ENCODE results near the gene INO80C. TPM values are rescaled to one million over a fixed set of nuclear protein-coding genes. Genes with fewer than 3 reads are reported as not detected.
A peak's percentile ranks its signal among the peaks of the same experiment; 100 is the strongest.
"Not testable (repeated sequence)": the region's sequence is repeated elsewhere in the genome, so short reads cannot be mapped to it uniquely, and the experiment has no call there.

The INO80C gene
- total and polyA plus RNA-seq, 2 of the 4 experiments (the other 2 are of a cell fraction) = 5.6 to 17.1 TPM

DNA sequence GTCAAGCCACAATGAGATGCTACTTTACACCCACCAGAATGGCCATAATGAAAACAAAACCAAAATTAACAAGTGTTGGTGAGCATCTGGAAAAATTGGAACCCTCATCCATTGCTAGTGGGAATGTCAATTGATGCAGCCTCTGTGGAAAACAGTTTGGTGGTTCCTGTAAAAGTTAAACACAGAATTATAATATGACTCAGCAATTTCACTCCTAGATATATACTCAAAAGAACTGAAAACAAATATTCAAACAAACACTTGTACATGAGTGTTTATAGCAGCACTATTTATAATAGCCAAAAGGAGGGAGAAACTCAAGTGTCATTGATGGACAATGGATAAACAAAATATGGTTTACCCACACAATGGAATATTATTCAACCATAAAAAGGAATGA, 43.0 kb downstream of the INO80C start:
- Histone ChIP-seq H3K9me1 (ENCODE audit: insufficient read depth, low read length) (peaks cover 8% of the 10 kb centered on the region; the same call in 1 of the 2 replicates), H3K4ac (ENCODE audit: low read depth, low read length) (no peak overlapping the region), H3K14ac (replicated peaks; ENCODE audit: low read depth, low read length) (no peak overlapping the region), H2BK120ac (ENCODE audit: low read depth, low read length) (no peak overlapping the region), H3K23ac (ENCODE audit: low read depth, low read length) (no peak overlapping the region), H3K4me1 (ENCODE audit: control insufficient read depth, insufficient read depth, low read length) (peaks cover 13% of the 10 kb centered on the region), H2BK5ac (ENCODE audit: low read depth, low read length, poor library complexity, severe bottlenecking) (no peak overlapping the region), H3K79me1 (ENCODE audit: low read depth in 1 of 2, low read length in 2 of 2) (no peaks in the 10 kb centered on the region), H2AFZ (replicated peaks; ENCODE audit: low read length, poor library complexity) (no peak overlapping the region), H3K27ac (ENCODE audit: insufficient read depth, low read length) (no peak overlapping the region), H3K27me3 (ENCODE audit: control insufficient read depth, insufficient read depth, low read length) (no peaks in the 10 kb centered on the region), H3K36me3 (ENCODE audit: control insufficient read depth, insufficient read depth, low read length) (no peaks in the 10 kb centered on the region), H4K20me1 (ENCODE audit: insufficient read depth, low read length) (no peaks in the 10 kb centered on the region), H4K8ac (ENCODE audit: low read depth in 2 of 2, low read length in 2 of 2) (no peak overlapping the region), H3K9ac (ENCODE audit: low read depth, low read length) (no peak overlapping the region), H4K91ac (ENCODE audit: insufficient read depth, low read depth, low read length) (no peak overlapping the region), H3K56ac (ENCODE audit: extremely low read depth, insufficient read depth, low read length) (no peak overlapping the region), H3K4me3 (ENCODE audit: insufficient read depth, low read depth, low read length) (no peak overlapping the region), H2AK5ac (ENCODE audit: low read depth, low read length) (no peak overlapping the region), H2BK20ac (ENCODE audit: low read depth, low read length) (no peak overlapping the region), H4K5ac (ENCODE audit: low read depth, low read length) (no peak overlapping the region), H3K4me2 (ENCODE audit: low read depth, low read length) (no peak overlapping the region), H3K18ac (ENCODE audit: low read depth, low read length) (no peak overlapping the region), H2BK15ac (ENCODE audit: low read depth, low read length) (no peak overlapping the region), H2AK9ac (replicated peaks; ENCODE audit: low read depth, low read length, poor library complexity) (no peak overlapping the region), H3K9me3 (ENCODE audit: control insufficient read depth, insufficient read depth, low read length) (no peaks in the 10 kb centered on the region)
- POLR2A ChIA-PET (ENCODE audit: unreplicated experiment) = no interaction called here
- dilution Hi-C loops (cut with HindIII; ENCODE audit: low sequenced_read_pairs, unreplicated experiment) = no loop called here
- no TSS peak for BruUV-seq (replicated peaks)
- intact Hi-C loops (cut with micrococcal nuclease) = no loop called here
- in situ Hi-C loops (cut with MboI; ENCODE audit: low sequenced_read_pairs) = no loop called here
- TF ChIP-seq NFE2L2 (IDR thresholded peaks at IDR 0.05; ENCODE audit: low read depth, low read length) (peak; percentile 92), FOS (IDR thresholded peaks at IDR 0.05; ENCODE audit: low read depth, low read length) (no peak), MAFK (IDR thresholded peaks at IDR 0.05; ENCODE audit: low read depth, low read length) (peak; percentile 84)
- CTCF ChIA-PET = interaction anchor here (0.6 kb wide), 1 partner anchor 113 kb away, joined by 7 read pairs; no protein-coding TSS in a partner anchor
- ATAC-seq (ENCODE audit: low read depth) (no peak), DNase-seq (no peak)

DNA sequence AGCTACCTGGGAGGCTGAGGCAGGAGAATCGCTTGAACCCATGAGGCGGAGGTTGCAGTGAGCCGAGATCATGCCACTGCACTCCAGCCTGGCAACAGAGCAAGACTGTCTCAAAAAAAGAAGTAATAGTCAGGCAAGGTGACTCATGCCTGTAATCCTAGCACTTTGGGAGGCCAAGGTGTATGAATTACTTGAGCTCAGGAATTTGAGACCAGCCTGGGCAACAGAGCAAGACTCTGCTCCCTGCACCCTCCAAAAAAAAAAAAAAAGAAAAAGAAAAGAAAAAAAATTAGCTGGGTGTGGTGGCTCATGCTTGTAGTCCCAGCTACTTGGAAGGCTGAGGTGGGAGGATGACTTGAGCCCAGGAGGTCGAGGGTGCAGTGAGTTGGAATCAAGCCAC, 44.7 kb downstream of the INO80C start:
- ATAC-seq (ENCODE audit: low read depth); H3K4me1 ChIP-seq (ENCODE audit: control insufficient read depth, insufficient read depth, low read length); H3K4ac ChIP-seq (ENCODE audit: low read depth, low read length); H2BK120ac ChIP-seq (ENCODE audit: low read depth, low read length); H3K9ac ChIP-seq (ENCODE audit: low read depth, low read length); H2BK5ac ChIP-seq (ENCODE audit: low read depth, low read length, poor library complexity, severe bottlenecking); H2BK20ac ChIP-seq (ENCODE audit: low read depth, low read length); POLR2A ChIA-PET (ENCODE audit: unreplicated experiment); H3K56ac ChIP-seq (ENCODE audit: extremely low read depth, insufficient read depth, low read length); intact Hi-C loops (cut with micrococcal nuclease); H2AK9ac ChIP-seq (replicated peaks; ENCODE audit: low read depth, low read length, poor library complexity); H4K5ac ChIP-seq (ENCODE audit: low read depth, low read length); H3K23ac ChIP-seq (ENCODE audit: low read depth, low read length); in situ Hi-C loops (cut with MboI; ENCODE audit: low sequenced_read_pairs); H4K8ac ChIP-seq (ENCODE audit: low read depth in 2 of 2, low read length in 2 of 2); H3K36me3 ChIP-seq (ENCODE audit: control insufficient read depth, insufficient read depth, low read length); H2AK5ac ChIP-seq (ENCODE audit: low read depth, low read length); H3K9me1 ChIP-seq (ENCODE audit: insufficient read depth, low read length); H4K20me1 ChIP-seq (ENCODE audit: insufficient read depth, low read length); CTCF ChIA-PET; H3K4me3 ChIP-seq (ENCODE audit: insufficient read depth, low read depth, low read length); H3K27ac ChIP-seq (ENCODE audit: insufficient read depth, low read length); H2BK15ac ChIP-seq (ENCODE audit: low read depth, low read length); H3K18ac ChIP-seq (ENCODE audit: low read depth, low read length); H4K91ac ChIP-seq (ENCODE audit: insufficient read depth, low read depth, low read length); H3K79me1 ChIP-seq (ENCODE audit: low read depth in 1 of 2, low read length in 2 of 2); BruUV-seq (replicated peaks); H3K14ac ChIP-seq (replicated peaks; ENCODE audit: low read depth, low read length); H3K27me3 ChIP-seq (ENCODE audit: control insufficient read depth, insufficient read depth, low read length); H3K9me3 ChIP-seq (ENCODE audit: control insufficient read depth, insufficient read depth, low read length); dilution Hi-C loops (cut with HindIII; ENCODE audit: low sequenced_read_pairs, unreplicated experiment); DNase-seq; H2AFZ ChIP-seq (replicated peaks; ENCODE audit: low read length, poor library complexity); H3K4me2 ChIP-seq (ENCODE audit: low read depth, low read length): not testable (repeated sequence)
- WGBS, 2 experiments (ENCODE audit: extremely low coverage in 2 of 2, insufficient read length in 1 of 2) = 100% methylated on average over 1 of the region's 4 CpGs; no CpG with 5 or more reads in 1 of the 2 experiments

Data from IMR-90 (cell line).